ENCODE results near the gene NAV2. TPM values are rescaled to one million over a fixed set of nuclear protein-coding genes. Genes with fewer than 3 reads are reported as not detected.

Gene NAV2
- polyA plus RNA-seq, 1 donor (not counting 4 experiments of a cell fraction or from before 2014, with no cell fraction given): 4.0 TPM

- Histone ChIP-seq H3K4me2 (ENCODE audit: control insufficient read depth, extremely low read depth, insufficient read depth, low read depth, low read length) (no peak overlapping the region), H3K36me3 (ENCODE audit: control insufficient read depth in 2 of 2, extremely low read depth in 1 of 2, insufficient read depth in 2 of 2, low read length in 2 of 2) (no peaks in the 10 kb centered on the region), H3K9ac (ENCODE audit: control insufficient read depth, extremely low read depth, insufficient read depth, low read length) (no peak overlapping the region), H3K9me1 (ENCODE audit: control insufficient read depth, extremely low read depth, insufficient read depth, low read length) (no peaks in the 10 kb centered on the region), H3K27ac (ENCODE audit: control insufficient read depth, insufficient read depth, low read length) (no peak overlapping the region), H3K27me3 (ENCODE audit: control insufficient read depth, extremely low read depth, insufficient read depth, low read length) (no peaks in the 10 kb centered on the region), H3K9me3 (ENCODE audit: control insufficient read depth, low read depth, low read length) (no peaks in the 10 kb centered on the region), H3K4me1 (ENCODE audit: control insufficient read depth, extremely low read depth, insufficient read depth, low read length) (peaks cover 13% of the 10 kb centered on the region), H4K20me1 (ENCODE audit: control insufficient read depth, extremely low read depth, insufficient read depth, low read length) (no peaks in the 10 kb centered on the region), H3K79me2 (ENCODE audit: control insufficient read depth, insufficient read depth, low read length) (no peaks in the 10 kb centered on the region), H2AFZ (ENCODE audit: control insufficient read depth, low read length) (no peak overlapping the region), H3K4me3 (ENCODE audit: control insufficient read depth in 2 of 3, extremely low read depth in 1 of 3, insufficient read depth in 2 of 3, low read depth in 1 of 3, low read length in 3 of 3) (no peak overlapping the region)
- no peak for DNase-seq (ENCODE audit: low read depth, low spot score)
- no peak for FAIRE-seq
- TF ChIP-seq EZH2 (IDR thresholded peaks at IDR 0.05; ENCODE audit: low read length): no peak
- TF ChIP-seq CTCF (optimal IDR thresholded peaks at IDR 0.05 in 1 of 3, IDR thresholded peaks at IDR 0.05 in 1 of 3, conservative IDR thresholded peaks at IDR 0.05 in 1 of 3; ENCODE audit: extremely low read depth in 1 of 3, insufficient read depth in 2 of 3, low read length in 3 of 3): no peak
- dilution Hi-C loops (cut with MboI; ENCODE audit: extremely low pct_ligation_motif_present, low sequenced_read_pairs): no loop called here
Observed at GRCh38 chr11:20002312-20003216, 289.9 kb downstream of the NAV2 start.

- Histone ChIP-seq H3K27me3 (ENCODE audit: control insufficient read depth, extremely low read depth, insufficient read depth, low read length) (no peaks in the 10 kb centered on the region), H2AFZ (ENCODE audit: control insufficient read depth, low read length) (no peak overlapping the region), H3K36me3 (ENCODE audit: control insufficient read depth in 2 of 2, extremely low read depth in 1 of 2, insufficient read depth in 2 of 2, low read length in 2 of 2) (no peaks in the 10 kb centered on the region), H3K27ac (ENCODE audit: control insufficient read depth, insufficient read depth, low read length) (no peak overlapping the region), H3K9ac (ENCODE audit: control insufficient read depth, extremely low read depth, insufficient read depth, low read length) (no peak overlapping the region), H3K9me3 (ENCODE audit: control insufficient read depth, low read depth, low read length) (no peaks in the 10 kb centered on the region), H3K79me2 (ENCODE audit: control insufficient read depth, insufficient read depth, low read length) (no peaks in the 10 kb centered on the region), H3K4me1 (ENCODE audit: control insufficient read depth, extremely low read depth, insufficient read depth, low read length) (peaks cover 13% of the 10 kb centered on the region), H3K4me3 (ENCODE audit: control insufficient read depth in 2 of 3, extremely low read depth in 1 of 3, insufficient read depth in 2 of 3, low read depth in 1 of 3, low read length in 3 of 3) (no peak overlapping the region), H3K4me2 (ENCODE audit: control insufficient read depth, extremely low read depth, insufficient read depth, low read depth, low read length) (peak overlapping the region; percentile 22), H4K20me1 (ENCODE audit: control insufficient read depth, extremely low read depth, insufficient read depth, low read length) (no peaks in the 10 kb centered on the region), H3K9me1 (ENCODE audit: control insufficient read depth, extremely low read depth, insufficient read depth, low read length) (no peaks in the 10 kb centered on the region)
- TF ChIP-seq EZH2 (IDR thresholded peaks at IDR 0.05; ENCODE audit: low read length): no peak
- no peak for TF ChIP-seq CTCF (optimal IDR thresholded peaks at IDR 0.05 in 1 of 3, IDR thresholded peaks at IDR 0.05 in 1 of 3, conservative IDR thresholded peaks at IDR 0.05 in 1 of 3; ENCODE audit: extremely low read depth in 1 of 3, insufficient read depth in 2 of 3, low read length in 3 of 3)
- dilution Hi-C loops (cut with MboI; ENCODE audit: extremely low pct_ligation_motif_present, low sequenced_read_pairs): no loop called here
- FAIRE-seq (no peak), DNase-seq (ENCODE audit: low read depth, low spot score) (no peak)
Observed at GRCh38 chr11:20003351-20003750, 290.7 kb downstream of the NAV2 start.
